GM23338 (cell line): ENCODE data around the gene FHIT.

Source experiments
- CREB1 ChIP-seq: fragments of 250-450 bp; sonication (Bioruptor Pico); IDR thresholded peaks from 2 replicates; pipeline ENCODE4 v1.5.0; 2020; ENCODE audit warnings: low read depth, mild to moderate bottlenecking, moderate library complexity
- CTCF ChIP-seq, 2 experiments: fragments of 200-600 bp in 1 of 2; sonication (generic) in 1 of 2; conservative IDR thresholded peaks; 2 replicates each; pipeline versions ENCODE4 v1.5.1 to v1.6.1; 2016 to 2017; ENCODE audit warnings: antibody characterized with exemption in 2 of 2, low read depth in 2 of 2, mild to moderate bottlenecking in 2 of 2, moderate library complexity in 1 of 2
- ETS1 ChIP-seq: IDR thresholded peaks from 2 replicates; pipeline ENCODE4 v1.6.1; 2016; ENCODE audit warnings: antibody characterized with exemption
- EZH2 ChIP-seq: fragments of 200-600 bp; sonication (generic); IDR thresholded peaks from one replicate; pipeline ENCODE4 v1.8.0; 2017; ENCODE audit warnings: antibody characterized with exemption, mild to moderate bottlenecking, low read depth; ENCODE audit not compliant: unreplicated experiment
- EZH2phosphoT487 ChIP-seq: fragments of 200-600 bp; sonication (generic); IDR thresholded peaks from one replicate; pipeline ENCODE4 v1.8.1; 2018; ENCODE audit warnings: antibody characterized with exemption; ENCODE audit not compliant: unreplicated experiment
- JUNB ChIP-seq: IDR thresholded peaks from one replicate; pipeline ENCODE4 v1.6.1; 2016; ENCODE audit warnings: antibody characterized with exemption; ENCODE audit not compliant: unreplicated experiment
- NANOG ChIP-seq: IDR thresholded peaks from 2 replicates; pipeline ENCODE4 v1.6.1; 2016; ENCODE audit warnings: antibody characterized with exemption, borderline replicate concordance
- POLR2AphosphoS5 ChIP-seq: IDR thresholded peaks from 2 replicates; pipeline ENCODE4 v1.6.1; 2016; ENCODE audit warnings: antibody characterized with exemption, low read depth
- REST ChIP-seq: IDR thresholded peaks from one replicate; pipeline ENCODE4 v1.6.1; 2018; ENCODE audit warnings: antibody characterized with exemption; ENCODE audit not compliant: unreplicated experiment
- STAT1 ChIP-seq: IDR thresholded peaks from one replicate; pipeline ENCODE4 v1.6.1; 2016; ENCODE audit warnings: antibody characterized with exemption; ENCODE audit not compliant: unreplicated experiment
- ZNF114 ChIP-seq: fragments of 250-450 bp; sonication (Bioruptor Pico); IDR thresholded peaks from 2 replicates; pipeline ENCODE4 v1.5.0; 2020; ENCODE audit warnings: mild to moderate bottlenecking, moderate library complexity
- ZNF331 ChIP-seq: fragments of 250-450 bp; sonication (Bioruptor Pico); IDR thresholded peaks from 2 replicates; pipeline ENCODE4 v1.5.0; 2020; ENCODE audit warnings: low read depth, mild to moderate bottlenecking, moderate library complexity
- ZNF462 ChIP-seq: fragments of 250-450 bp; sonication (Bioruptor Pico); IDR thresholded peaks from 2 replicates; pipeline ENCODE4 v1.5.0; 2020; ENCODE audit warnings: mild to moderate bottlenecking, moderate library complexity

GRCh38 chr3:61158667-61159066, 92.6 kb downstream of the FHIT start:
- TF ChIP-seq CTCF (conservative IDR thresholded peaks at IDR 0.05; ENCODE audit: low read depth in 2 of 2) (no peak), EZH2 (no peak), POLR2AphosphoS5 (no peak), EZH2phosphoT487 (no peak), ZNF331 (CRISPR knock-in tag) (no peak), REST (no peak), NANOG (no peak), JUNB (no peak), CREB1 (no peak), STAT1 (no peak), ZNF114 (CRISPR knock-in tag) (no peak), ZNF462 (no peak), ETS1 (no peak)
